ENCODE data around the gene DZIP1L. TPM values are rescaled to one million over a fixed set of nuclear protein-coding genes. Genes with fewer than 3 reads are reported as not detected.

DZIP1L gene
- total and polyA plus RNA-seq, 4 donors = 1.3 to 48.3 (median 18.4) TPM

- 70 to 74% methylated on average over 2 of the region's 2 CpGs for WGBS, 2 donors
- DNase-seq (no peak), ATAC-seq (ENCODE audit: low FRiP score) (no peak)
- Histone ChIP-seq H3K9me3 (ENCODE audit: control insufficient read depth, low read length) (no peaks in the 10 kb centered on the region), H3K4me1 (ENCODE audit: control insufficient read depth in 1 of 2, insufficient read depth in 2 of 2, low read length in 2 of 2) (no peaks in the 10 kb centered on the region), H3K4me3 (ENCODE audit: low read length in 2 of 2) (no peak overlapping the region), H3K27ac (ENCODE audit: low read depth in 1 of 2, low read length in 2 of 2) (no peak overlapping the region), H3K36me3 (ENCODE audit: control insufficient read depth in 1 of 2, insufficient read depth in 2 of 2, low read length in 1 of 2) (peaks cover 0 to 4% of the 10 kb centered on the region in 2 donors), H3K27me3 (ENCODE audit: control insufficient read depth in 1 of 2, insufficient read depth in 2 of 2, low read length in 1 of 2) (no peaks in the 10 kb centered on the region)
- intact Hi-C loops (cut with DNase I) = no loop called here
Measured at GRCh38 chr3:138042043-138042442, 73.4 kb downstream of the DZIP1L start.

- no peaks in the 10 kb centered on the region for H3K9me3 ChIP-seq (ENCODE audit: control insufficient read depth, low read length)
- DNase-seq (no peak), ATAC-seq (ENCODE audit: low FRiP score) (no peak)
- intact Hi-C loops (cut with DNase I) = no loop called here
- H3K27me3 ChIP-seq (ENCODE audit: control insufficient read depth in 1 of 2, insufficient read depth in 2 of 2, low read length in 1 of 2) = no peaks in the 10 kb centered on the region
- H3K36me3 ChIP-seq (ENCODE audit: control insufficient read depth in 1 of 2, insufficient read depth in 2 of 2, low read length in 1 of 2) = no peaks in the 10 kb centered on the region
- H3K4me3 ChIP-seq (ENCODE audit: low read length in 2 of 2) = no peak overlapping the region
- H3K4me1 ChIP-seq (ENCODE audit: control insufficient read depth in 1 of 2, insufficient read depth in 2 of 2, low read length in 2 of 2) = no peaks in the 10 kb centered on the region
- H3K27ac ChIP-seq (ENCODE audit: low read depth in 1 of 2, low read length in 2 of 2) = no peak overlapping the region
- 82 to 94% methylated on average over 4 of the region's 4 CpGs for WGBS, 2 donors
Measured at GRCh38 chr3:138038725-138039462, 76.5 kb downstream of the DZIP1L start.

GRCh38 chr3:138036572-138036971, 78.8 kb downstream of the DZIP1L start:
- 78 to 83% methylated on average over 3 of the region's 3 CpGs for WGBS, 2 donors
- no peak overlapping the region for H3K27ac ChIP-seq (ENCODE audit: low read depth in 1 of 2, low read length in 2 of 2)
- ATAC-seq (ENCODE audit: low FRiP score) (no peak), DNase-seq (no peak)
- intact Hi-C loops (cut with DNase I) = no loop called here
- no peaks in the 10 kb centered on the region for H3K4me1 ChIP-seq (ENCODE audit: control insufficient read depth in 1 of 2, insufficient read depth in 2 of 2, low read length in 2 of 2)
- H3K9me3 ChIP-seq (ENCODE audit: control insufficient read depth, low read length) = no peaks in the 10 kb centered on the region
- no peak overlapping the region for H3K4me3 ChIP-seq (ENCODE audit: low read length in 2 of 2)
- no peaks in the 10 kb centered on the region for H3K36me3 ChIP-seq (ENCODE audit: control insufficient read depth in 1 of 2, insufficient read depth in 2 of 2, low read length in 1 of 2)
- H3K27me3 ChIP-seq (ENCODE audit: control insufficient read depth in 1 of 2, insufficient read depth in 2 of 2, low read length in 1 of 2) = no peaks in the 10 kb centered on the region

- Histone ChIP-seq H3K27ac (ENCODE audit: low read depth in 1 of 2, low read length in 2 of 2) (no peak overlapping the region), H3K4me3 (ENCODE audit: low read length in 2 of 2) (no peak overlapping the region), H3K4me1 (ENCODE audit: control insufficient read depth in 1 of 2, insufficient read depth in 2 of 2, low read length in 2 of 2) (no peaks in the 10 kb centered on the region), H3K36me3 (ENCODE audit: control insufficient read depth in 1 of 2, insufficient read depth in 2 of 2, low read length in 1 of 2) (peaks cover 2 to 6% of the 10 kb centered on the region in 2 donors), H3K9me3 (ENCODE audit: control insufficient read depth, low read length) (no peaks in the 10 kb centered on the region), H3K27me3 (ENCODE audit: control insufficient read depth in 1 of 2, insufficient read depth in 2 of 2, low read length in 1 of 2) (no peaks in the 10 kb centered on the region)
- intact Hi-C loops (cut with DNase I) = no loop called here
- DNase-seq = no peak
- ATAC-seq (ENCODE audit: low FRiP score) = no peak
- 96 to 100% methylated on average over 1 of the region's 1 CpG for WGBS, 2 donors
Measured at GRCh38 chr3:138034918-138035317, 80.5 kb downstream of the DZIP1L start.

GRCh38 chr3:138033202-138033691, 82.2 kb downstream of the DZIP1L start:
- H3K9me3 ChIP-seq (ENCODE audit: control insufficient read depth, low read length) = no peaks in the 10 kb centered on the region
- no peaks in the 10 kb centered on the region for H3K4me1 ChIP-seq (ENCODE audit: control insufficient read depth in 1 of 2, insufficient read depth in 2 of 2, low read length in 2 of 2)
- peaks cover 2 to 6% of the 10 kb centered on the region in 2 donors for H3K36me3 ChIP-seq (ENCODE audit: control insufficient read depth in 1 of 2, insufficient read depth in 2 of 2, low read length in 1 of 2)
- WGBS, 2 donors = 98 to 99% methylated on average over 2 of the region's 2 CpGs
- intact Hi-C loops (cut with DNase I) = no loop called here
- DNase-seq (no peak), ATAC-seq (ENCODE audit: low FRiP score) (no peak)
- H3K4me3 ChIP-seq (ENCODE audit: low read length in 2 of 2) = no peak overlapping the region
- no peaks in the 10 kb centered on the region for H3K27me3 ChIP-seq (ENCODE audit: control insufficient read depth in 1 of 2, insufficient read depth in 2 of 2, low read length in 1 of 2)
- no peak overlapping the region for H3K27ac ChIP-seq (ENCODE audit: low read depth in 1 of 2, low read length in 2 of 2)

GRCh38 chr3:138032567-138032966, 82.8 kb downstream of the DZIP1L start:
- intact Hi-C loops (cut with DNase I) = no loop called here
- ATAC-seq (ENCODE audit: low FRiP score) = no peak

GRCh38 chr3:138031536-138031935, 83.9 kb downstream of the DZIP1L start:
- H3K27ac ChIP-seq (ENCODE audit: low read depth in 1 of 2, low read length in 2 of 2) = no peak overlapping the region
- H3K4me3 ChIP-seq (ENCODE audit: low read length in 2 of 2) = no peak overlapping the region
- WGBS, 2 donors = 77 to 94% methylated on average over 3 of the region's 3 CpGs
- intact Hi-C loops (cut with DNase I) = no loop called here
- no peaks in the 10 kb centered on the region for H3K4me1 ChIP-seq (ENCODE audit: control insufficient read depth in 1 of 2, insufficient read depth in 2 of 2, low read length in 2 of 2)
- H3K27me3 ChIP-seq (ENCODE audit: control insufficient read depth in 1 of 2, insufficient read depth in 2 of 2, low read length in 1 of 2) = no peaks in the 10 kb centered on the region
- no peak for DNase-seq
- H3K9me3 ChIP-seq (ENCODE audit: control insufficient read depth, low read length) = no peaks in the 10 kb centered on the region
- ATAC-seq (ENCODE audit: low FRiP score) = no peak
- H3K36me3 ChIP-seq (ENCODE audit: control insufficient read depth in 1 of 2, insufficient read depth in 2 of 2, low read length in 1 of 2) = peaks cover 2 to 6% of the 10 kb centered on the region in 2 donors

More at GRCh38 chr3:138032567-138032966, 82.8 kb downstream of the DZIP1L start:
- no peak for DNase-seq
- Histone ChIP-seq H3K27me3 (ENCODE audit: control insufficient read depth in 1 of 2, insufficient read depth in 2 of 2, low read length in 1 of 2) (no peaks in the 10 kb centered on the region), H3K27ac (ENCODE audit: low read depth in 1 of 2, low read length in 2 of 2) (no peak overlapping the region), H3K9me3 (ENCODE audit: control insufficient read depth, low read length) (no peaks in the 10 kb centered on the region), H3K36me3 (ENCODE audit: control insufficient read depth in 1 of 2, insufficient read depth in 2 of 2, low read length in 1 of 2) (peaks cover 2 to 6% of the 10 kb centered on the region in 2 donors), H3K4me1 (ENCODE audit: control insufficient read depth in 1 of 2, insufficient read depth in 2 of 2, low read length in 2 of 2) (no peaks in the 10 kb centered on the region), H3K4me3 (ENCODE audit: low read length in 2 of 2) (no peak overlapping the region)
- 93 to 94% methylated on average over 3 of the region's 3 CpGs for WGBS, 2 donors

GRCh38 chr3:138030734-138031280, 84.6 kb downstream of the DZIP1L start:
- no peak overlapping the region for H3K27ac ChIP-seq (ENCODE audit: low read depth in 1 of 2, low read length in 2 of 2)
- no peak overlapping the region for H3K4me3 ChIP-seq (ENCODE audit: low read length in 2 of 2)
- H3K9me3 ChIP-seq (ENCODE audit: control insufficient read depth, low read length) = no peaks in the 10 kb centered on the region
- intact Hi-C loops (cut with DNase I) = no loop called here
- no peaks in the 10 kb centered on the region for H3K27me3 ChIP-seq (ENCODE audit: control insufficient read depth in 1 of 2, insufficient read depth in 2 of 2, low read length in 1 of 2)
- H3K4me1 ChIP-seq (ENCODE audit: control insufficient read depth in 1 of 2, insufficient read depth in 2 of 2, low read length in 2 of 2) = no peaks in the 10 kb centered on the region
- ATAC-seq (ENCODE audit: low FRiP score) (no peak), DNase-seq (no peak)
- 86 to 88% methylated on average over 11 of the region's 11 CpGs for WGBS, 2 donors
- peaks cover 2 to 6% of the 10 kb centered on the region in 2 donors for H3K36me3 ChIP-seq (ENCODE audit: control insufficient read depth in 1 of 2, insufficient read depth in 2 of 2, low read length in 1 of 2)

GRCh38 chr3:138027821-138028220, 87.6 kb downstream of the DZIP1L start:
- Histone ChIP-seq H3K27ac (ENCODE audit: low read depth in 1 of 2, low read length in 2 of 2) (no peak overlapping the region), H3K27me3 (ENCODE audit: control insufficient read depth in 1 of 2, insufficient read depth in 2 of 2, low read length in 1 of 2) (no peaks in the 10 kb centered on the region), H3K9me3 (ENCODE audit: control insufficient read depth, low read length) (no peaks in the 10 kb centered on the region), H3K4me3 (ENCODE audit: low read length in 2 of 2) (no peak overlapping the region), H3K4me1 (ENCODE audit: control insufficient read depth in 1 of 2, insufficient read depth in 2 of 2, low read length in 2 of 2) (no peaks in the 10 kb centered on the region), H3K36me3 (ENCODE audit: control insufficient read depth in 1 of 2, insufficient read depth in 2 of 2, low read length in 1 of 2) (peaks cover 5 to 6% of the 10 kb centered on the region in 2 donors)
- DNase-seq = no peak
- WGBS, 2 donors = 93 to 94% methylated on average over 5 of the region's 5 CpGs
- intact Hi-C loops (cut with DNase I) = no loop called here
- no peak for ATAC-seq (ENCODE audit: low FRiP score)
